Omental fat pad (tissue), 4 donors: ENCODE results near the gene TXN2. TPM values are rescaled to one million over a fixed set of nuclear protein-coding genes. Genes with fewer than 3 reads are reported as not detected.

Source experiments
- ATAC-seq: fragments of 150-250 bp; one replicate; pipeline ENCODE4 v1.9.1; 2016; ENCODE audit warnings: mild to moderate bottlenecking, moderate library complexity; ENCODE audit not compliant: low FRiP score
- DNase-seq: peaks from one replicate; pipeline ENCODE4 v3.0.0-alpha.2; 2019; ENCODE audit warnings: low spot score
- CTCF ChIP-seq, 3 donors: fragments of 450-650 bp; IDR thresholded peaks; one replicate each; pipeline ENCODE4 v1.5.1; 2016 to 2017; ENCODE audit warnings: antibody characterized with exemption in 3 of 3, mild to moderate bottlenecking in 3 of 3, moderate library complexity in 2 of 3
- total RNA-seq, 4 donors: library from RNA; depleted of rRNA; stranded (reverse); fragments of >200 nt; gene quantifications; one replicate each; pipeline ENCODE4 v1.1.0, GENCODE V29; 2016

Gene TXN2
- total RNA-seq, 4 donors from 2014 or later: 53.2 to 82.0 (median 66.2) TPM

- DNase-seq: no peak
- peak; percentile 76 for ATAC-seq
- no peak for TF ChIP-seq CTCF (IDR thresholded peaks at IDR 0.05)
Observed at GRCh38 chr22:36480941-36481392, 473 bp downstream of the TXN2 start.

DNA sequence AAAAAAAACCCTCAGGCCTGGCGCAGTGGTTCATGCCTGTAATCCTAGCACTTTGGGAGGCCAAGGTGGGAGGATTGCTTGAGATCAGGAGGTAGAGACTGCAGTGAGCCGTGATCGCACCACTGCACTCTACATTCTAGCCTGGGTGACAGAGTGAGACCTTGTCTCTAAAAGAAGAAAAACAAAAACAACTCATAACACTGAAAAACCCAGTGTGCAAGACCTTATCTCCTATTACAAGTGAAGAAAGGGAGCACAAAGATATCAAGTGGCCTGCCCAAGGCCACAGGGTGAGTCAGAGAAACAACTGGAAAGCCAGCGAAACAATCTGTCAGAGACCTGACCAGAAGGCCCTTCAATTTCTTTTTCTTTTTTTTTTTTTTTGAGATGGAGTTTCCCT, 2.5 kb downstream of the TXN2 start:
- ATAC-seq (no peak), DNase-seq (no peak)
- no peak for TF ChIP-seq CTCF (IDR thresholded peaks at IDR 0.05)

GRCh38 chr22:36475341-36475740, 6.1 kb downstream of the TXN2 start:
- DNase-seq (no peak), ATAC-seq (no peak)
- TF ChIP-seq CTCF (IDR thresholded peaks at IDR 0.05): no peak

GRCh38 chr22:36472689-36473088, 8.8 kb downstream of the TXN2 start:
- ATAC-seq (no peak), DNase-seq (no peak)

GRCh38 chr22:36471341-36471821, 10.1 kb downstream of the TXN2 start:
- DNase-seq: no peak

More at GRCh38 chr22:36472689-36473088, 8.8 kb downstream of the TXN2 start:
- TF ChIP-seq CTCF (IDR thresholded peaks at IDR 0.05): no peak

DNA sequence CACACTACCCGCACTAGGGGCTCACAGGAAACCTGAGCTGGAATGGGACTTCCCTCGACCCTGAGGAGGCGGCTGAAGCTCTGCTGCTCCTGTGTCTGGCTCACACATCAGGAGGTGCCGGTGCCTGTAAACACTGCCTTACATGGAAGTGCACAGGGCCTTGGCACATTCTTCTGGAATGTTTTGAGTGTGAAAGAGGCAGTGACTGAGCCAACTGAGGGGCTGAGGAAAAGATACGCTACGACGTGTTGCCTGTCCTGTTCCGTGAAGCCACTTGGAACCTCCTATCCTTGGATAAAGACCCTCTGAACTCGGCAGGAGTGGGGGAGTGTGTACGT, 10.5 kb downstream of the TXN2 start:
- TF ChIP-seq CTCF (IDR thresholded peaks at IDR 0.05): no peak
- no peak for DNase-seq
- ATAC-seq: no peak

More at GRCh38 chr22:36471341-36471821, 10.1 kb downstream of the TXN2 start:
- ATAC-seq: no peak
- TF ChIP-seq CTCF (IDR thresholded peaks at IDR 0.05): no peak

DNA sequence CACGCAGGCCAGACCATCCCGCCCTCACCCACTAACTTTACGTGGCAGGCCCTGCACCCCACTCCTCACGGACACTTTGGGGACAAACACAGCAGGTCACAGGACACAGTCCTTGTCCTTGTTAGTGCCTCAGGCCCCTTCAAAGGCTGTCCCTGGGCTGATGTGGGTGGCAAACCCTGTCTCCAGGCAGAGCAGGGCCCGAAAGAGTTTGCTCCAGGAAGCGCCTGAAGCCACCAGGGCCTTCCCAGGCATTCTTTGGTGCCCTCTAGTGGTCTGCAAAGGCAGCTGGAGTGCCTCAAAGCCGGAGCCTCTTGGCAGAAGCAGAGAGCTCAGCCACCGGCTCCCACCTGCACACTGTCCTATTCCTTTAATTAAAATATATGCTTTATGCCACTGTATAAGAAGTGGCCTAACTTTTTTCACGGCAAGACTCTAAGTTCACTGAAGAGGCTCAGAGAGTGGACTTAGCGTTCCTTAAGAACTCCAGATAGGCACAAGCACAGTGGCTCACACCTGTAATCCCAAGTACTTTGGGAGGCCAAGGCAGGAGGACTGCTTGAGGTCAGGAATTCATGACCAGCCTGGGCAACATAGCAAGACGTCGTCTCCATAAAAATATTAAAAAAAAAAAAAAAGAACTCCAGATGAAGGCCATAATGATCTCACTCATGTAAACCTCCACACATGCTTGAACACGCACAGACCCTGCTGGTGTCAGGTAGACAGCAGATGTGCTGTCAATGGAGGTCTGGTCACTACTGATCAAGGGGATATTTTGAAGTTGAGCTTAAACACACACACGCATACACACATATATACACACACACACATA, 11.1 kb downstream of the TXN2 start:
- no peak for DNase-seq
- TF ChIP-seq CTCF (IDR thresholded peaks at IDR 0.05): peak in 1 of 3 donors; percentile 46
- peak; percentile 43 for ATAC-seq
